Measurements from ENCODE around the gene CTSZ. TPM values are rescaled to one million over a fixed set of nuclear protein-coding genes. Genes with fewer than 3 reads are reported as not detected.

The CTSZ gene
- total RNA-seq, 2 donors from 2014 or later = 242 to 436 TPM

- no peak for ATAC-seq (ENCODE audit: insufficient number of reproducible peaks, low FRiP score, low read depth)
- Histone ChIP-seq H3K27ac (no peak overlapping the region), H3K9me3 (no peaks in the 10 kb centered on the region), H3K4me1 (ENCODE audit: control insufficient read depth in 1 of 2, low read depth in 2 of 2) (peaks cover 16 to 25% of the 10 kb centered on the region in 2 donors), H3K27me3 (replicated peaks; ENCODE audit: insufficient read depth) (no peaks in the 10 kb centered on the region), H3K36me3 (peaks cover 11% of the 10 kb centered on the region), H3K4me3 (no peak overlapping the region)
- no peak for TF ChIP-seq CTCF (IDR thresholded peaks at IDR 0.05)
- no peak for DNase-seq (ENCODE audit: low spot score)
Observed at GRCh38 chr20:59037386-59037785, 30.3 kb upstream of the CTSZ start.

GRCh38 chr20:59035381-59035780 is 28.3 kb upstream of the CTSZ start:
- Histone ChIP-seq H3K27me3 (replicated peaks; ENCODE audit: insufficient read depth) (no peaks in the 10 kb centered on the region), H3K4me1 (ENCODE audit: control insufficient read depth in 1 of 2, low read depth in 2 of 2) (peaks cover 11 to 21% of the 10 kb centered on the region in 2 donors)

GRCh38 chr20:59033616-59034165 is 26.6 kb upstream of the CTSZ start:
- Histone ChIP-seq H3K4me3 (no peak overlapping the region), H3K36me3 (peaks cover 16% of the 10 kb centered on the region), H3K4me1 (ENCODE audit: control insufficient read depth in 1 of 2, low read depth in 2 of 2) (peaks cover 24 to 35% of the 10 kb centered on the region in 2 donors), H3K27me3 (replicated peaks; ENCODE audit: insufficient read depth) (no peaks in the 10 kb centered on the region), H3K9me3 (no peaks in the 10 kb centered on the region), H3K27ac (no peak overlapping the region)
- DNase-seq (ENCODE audit: low spot score) (no peak), ATAC-seq (ENCODE audit: insufficient number of reproducible peaks, low FRiP score, low read depth) (no peak)
- no peak for TF ChIP-seq CTCF (IDR thresholded peaks at IDR 0.05)

More at GRCh38 chr20:59035381-59035780, 28.3 kb upstream of the CTSZ start:
- Histone ChIP-seq H3K4me3 (no peak overlapping the region), H3K36me3 (peaks cover 11% of the 10 kb centered on the region), H3K9me3 (no peaks in the 10 kb centered on the region), H3K27ac (no peak overlapping the region)
- DNase-seq (ENCODE audit: low spot score) = no peak
- ATAC-seq (ENCODE audit: insufficient number of reproducible peaks, low FRiP score, low read depth) = no peak
- no peak for TF ChIP-seq CTCF (IDR thresholded peaks at IDR 0.05)

- DNase-seq (ENCODE audit: low spot score) = no peak
- Histone ChIP-seq H3K9me3 (no peaks in the 10 kb centered on the region), H3K27me3 (replicated peaks; ENCODE audit: insufficient read depth) (no peaks in the 10 kb centered on the region), H3K4me1 (ENCODE audit: control insufficient read depth in 1 of 2, low read depth in 2 of 2) (peaks cover 28 to 41% of the 10 kb centered on the region in 2 donors), H3K36me3 (peaks cover 16% of the 10 kb centered on the region), H3K4me3 (peak overlapping the region; percentile 88), H3K27ac (peak overlapping the region; percentile 76)
- no peak for ATAC-seq (ENCODE audit: insufficient number of reproducible peaks, low FRiP score, low read depth)
- no peak for TF ChIP-seq CTCF (IDR thresholded peaks at IDR 0.05)
Observed at GRCh38 chr20:59033093-59033492, 26.0 kb upstream of the CTSZ start.

- Histone ChIP-seq H3K4me1 (ENCODE audit: control insufficient read depth in 1 of 2, low read depth in 2 of 2) (peaks cover 28 to 45% of the 10 kb centered on the region in 2 donors), H3K27ac (peak overlapping the region; percentile 76), H3K36me3 (peaks cover 17% of the 10 kb centered on the region), H3K4me3 (peak overlapping the region; percentile 88), H3K9me3 (no peaks in the 10 kb centered on the region), H3K27me3 (replicated peaks; ENCODE audit: insufficient read depth) (no peaks in the 10 kb centered on the region)
- peak; percentile 44 for TF ChIP-seq CTCF (IDR thresholded peaks at IDR 0.05)
- ATAC-seq (ENCODE audit: insufficient number of reproducible peaks, low FRiP score, low read depth) = no peak
- DNase-seq (ENCODE audit: low spot score) = no peak
Observed at GRCh38 chr20:59032713-59033059, 25.6 kb upstream of the CTSZ start.

Data from thoracic aorta (tissue), 2 donors.